ENCODE data around the gene GUCY1A2.

The GUCY1A2 gene

GRCh38 chr11:106728859-106729258 lies 289.4 kb downstream of the GUCY1A2 start:
- no peak for DNase-seq (ENCODE audit: low spot score)

- DNase-seq (ENCODE audit: low spot score): no peak
Observed at GRCh38 chr11:106728379-106728778, 289.9 kb downstream of the GUCY1A2 start.

GRCh38 chr11:106727256-106727655 lies 291.0 kb downstream of the GUCY1A2 start:
- no peak for DNase-seq (ENCODE audit: low spot score)

GRCh38 chr11:106724293-106724892 lies 293.9 kb downstream of the GUCY1A2 start:
- no peak for DNase-seq (ENCODE audit: low spot score)

GRCh38 chr11:106723071-106723470 lies 295.2 kb downstream of the GUCY1A2 start:
- DNase-seq (ENCODE audit: low spot score): no peak

- DNase-seq (ENCODE audit: low spot score): no peak
Observed at GRCh38 chr11:106717222-106717621, 301.1 kb downstream of the GUCY1A2 start.

- DNase-seq (ENCODE audit: low spot score): no peak
Observed at GRCh38 chr11:106714199-106714598, 304.1 kb downstream of the GUCY1A2 start.

GRCh38 chr11:106708348-106708747 lies 309.9 kb downstream of the GUCY1A2 start:
- DNase-seq (ENCODE audit: low spot score): no peak

- DNase-seq (ENCODE audit: low spot score): no peak
Observed at GRCh38 chr11:106706355-106706754, 311.9 kb downstream of the GUCY1A2 start.

GRCh38 chr11:106702805-106703204 lies 315.5 kb downstream of the GUCY1A2 start:
- no peak for DNase-seq (ENCODE audit: low spot score)

GRCh38 chr11:106697058-106697457 lies 321.2 kb downstream of the GUCY1A2 start:
- DNase-seq (ENCODE audit: low spot score): no peak

GRCh38 chr11:106695506-106695905 lies 322.8 kb downstream of the GUCY1A2 start:
- no peak for DNase-seq (ENCODE audit: low spot score)

- DNase-seq (ENCODE audit: low spot score): no peak
Observed at GRCh38 chr11:106694501-106694900, 323.8 kb downstream of the GUCY1A2 start.

GRCh38 chr11:106691807-106692365 lies 326.4 kb downstream of the GUCY1A2 start:
- no peak for DNase-seq (ENCODE audit: low spot score)

GRCh38 chr11:106690923-106691322 lies 327.4 kb downstream of the GUCY1A2 start:
- no peak for DNase-seq (ENCODE audit: low spot score)

- no peak for DNase-seq (ENCODE audit: low spot score)
Observed at GRCh38 chr11:106684944-106685343, 333.3 kb downstream of the GUCY1A2 start.

- no peak for DNase-seq (ENCODE audit: low spot score)
Observed at GRCh38 chr11:106683435-106683834, 334.8 kb downstream of the GUCY1A2 start.

- no peak for DNase-seq (ENCODE audit: low spot score)
Observed at GRCh38 chr11:106681435-106681834, 336.8 kb downstream of the GUCY1A2 start.

GRCh38 chr11:106679581-106679980 lies 338.7 kb downstream of the GUCY1A2 start:
- no peak for DNase-seq (ENCODE audit: low spot score)

- DNase-seq (ENCODE audit: low spot score): no peak
Observed at GRCh38 chr11:106679181-106679580, 339.1 kb downstream of the GUCY1A2 start.

- no peak for DNase-seq (ENCODE audit: low spot score)
Observed at GRCh38 chr11:106670069-106670468, 348.2 kb downstream of the GUCY1A2 start.

GRCh38 chr11:106668147-106668546 lies 350.1 kb downstream of the GUCY1A2 start:
- no peak for DNase-seq (ENCODE audit: low spot score)

GRCh38 chr11:106656646-106657045 lies 361.6 kb downstream of the GUCY1A2 start:
- DNase-seq (ENCODE audit: low spot score): no peak

GRCh38 chr11:106644824-106645223 lies 373.5 kb downstream of the GUCY1A2 start:
- DNase-seq (ENCODE audit: low spot score): no peak
